Measurements from ENCODE around the gene ARHGAP29. TPM values are rescaled to one million over a fixed set of nuclear protein-coding genes. Genes with fewer than 3 reads are reported as not detected.

ARHGAP29 gene
- total RNA-seq, 3 donors from 2014 or later (not counting 1 experiment from before 2014, with no cell fraction given), result 0.07 TPM; not detected in 2

GRCh38 chr1:94225845-94226244, 11.5 kb downstream of the ARHGAP29 start:
- intact Hi-C loops (cut with micrococcal nuclease), result no loop called here

GRCh38 chr1:94218332-94218731, 19.1 kb downstream of the ARHGAP29 start:
- 100% methylated on average over 1 of the region's 2 CpGs for WGBS (ENCODE audit: insufficient coverage)

More at GRCh38 chr1:94225845-94226244, 11.5 kb downstream of the ARHGAP29 start:
- no CpG with 5 or more reads among the region's 2 CpGs for WGBS (ENCODE audit: insufficient coverage)
- peaks cover 17% of the 10 kb centered on the region for H3K27me3 ChIP-seq (ENCODE audit: control insufficient read depth, insufficient read depth, low read length)
- H3K9me3 ChIP-seq (ENCODE audit: control insufficient read depth, insufficient read depth, low read length), result no peaks in the 10 kb centered on the region
- no peaks in the 10 kb centered on the region for H3K36me3 ChIP-seq (ENCODE audit: control insufficient read depth, insufficient read depth, low read length)
- H3K27ac ChIP-seq (ENCODE audit: low read length), result no peak overlapping the region
- Mint-ChIP-seq H3K27ac (no peak overlapping the region), H3K27me3 (ENCODE audit: low read depth in 2 of 2) (peaks cover 14 to 31% of the 10 kb centered on the region in 2 donors), H3K4me3 (no peak overlapping the region), H3K36me3 (no peaks in the 10 kb centered on the region), H3K4me1 (no peaks in the 10 kb centered on the region), H3K9me3 (no peaks in the 10 kb centered on the region)
- no peaks in the 10 kb centered on the region for H3K4me1 ChIP-seq (ENCODE audit: control insufficient read depth, insufficient read depth, low read length)
- no peak for DNase-seq
- no peak for ATAC-seq
- no peak overlapping the region for H3K4me3 ChIP-seq (ENCODE audit: low read length)
- TF ChIP-seq CTCF (IDR thresholded peaks at IDR 0.05), result no peak

GRCh38 chr1:94215955-94216354, 21.4 kb downstream of the ARHGAP29 start:
- no peak overlapping the region for H3K27ac Mint-ChIP-seq
- H3K27me3 Mint-ChIP-seq (ENCODE audit: low read depth in 2 of 2), result peaks cover 19 to 27% of the 10 kb centered on the region in 2 donors
- Histone ChIP-seq H3K36me3 (ENCODE audit: control insufficient read depth, insufficient read depth, low read length) (no peaks in the 10 kb centered on the region), H3K27me3 (ENCODE audit: control insufficient read depth, insufficient read depth, low read length) (no peaks in the 10 kb centered on the region), H3K4me1 (ENCODE audit: control insufficient read depth, insufficient read depth, low read length) (no peaks in the 10 kb centered on the region), H3K27ac (ENCODE audit: low read length) (no peak overlapping the region), H3K9me3 (ENCODE audit: control insufficient read depth, insufficient read depth, low read length) (no peaks in the 10 kb centered on the region), H3K4me3 (ENCODE audit: low read length) (no peak overlapping the region)
- DNase-seq (no peak), ATAC-seq (no peak)
- H3K36me3 Mint-ChIP-seq, result no peaks in the 10 kb centered on the region
- no peaks in the 10 kb centered on the region for H3K4me1 Mint-ChIP-seq
- no peaks in the 10 kb centered on the region for H3K9me3 Mint-ChIP-seq
- intact Hi-C loops (cut with micrococcal nuclease), result no loop called here
- H3K4me3 Mint-ChIP-seq, result no peak overlapping the region
- no peak for TF ChIP-seq CTCF (IDR thresholded peaks at IDR 0.05)

More at GRCh38 chr1:94218332-94218731, 19.1 kb downstream of the ARHGAP29 start:
- Mint-ChIP-seq H3K27ac (no peak overlapping the region), H3K27me3 (ENCODE audit: low read depth in 2 of 2) (peaks cover 21 to 24% of the 10 kb centered on the region in 2 donors), H3K9me3 (no peaks in the 10 kb centered on the region), H3K36me3 (no peaks in the 10 kb centered on the region), H3K4me1 (no peaks in the 10 kb centered on the region), H3K4me3 (no peak overlapping the region)
- Histone ChIP-seq H3K27ac (ENCODE audit: low read length) (no peak overlapping the region), H3K36me3 (ENCODE audit: control insufficient read depth, insufficient read depth, low read length) (no peaks in the 10 kb centered on the region), H3K27me3 (ENCODE audit: control insufficient read depth, insufficient read depth, low read length) (no peaks in the 10 kb centered on the region), H3K4me3 (ENCODE audit: low read length) (no peak overlapping the region), H3K4me1 (ENCODE audit: control insufficient read depth, insufficient read depth, low read length) (no peaks in the 10 kb centered on the region), H3K9me3 (ENCODE audit: control insufficient read depth, insufficient read depth, low read length) (no peaks in the 10 kb centered on the region)
- no peak for TF ChIP-seq CTCF (IDR thresholded peaks at IDR 0.05)
- DNase-seq (no peak), ATAC-seq (no peak)
- intact Hi-C loops (cut with micrococcal nuclease), result no loop called here

- H3K27me3 Mint-ChIP-seq (ENCODE audit: low read depth in 2 of 2), result peaks cover 12 to 17% of the 10 kb centered on the region in 2 donors
- TF ChIP-seq CTCF (IDR thresholded peaks at IDR 0.05), result no peak
- ATAC-seq (no peak), DNase-seq (no peak)
- no CpG with 5 or more reads among the region's 1 CpG for WGBS (ENCODE audit: insufficient coverage)
- H3K4me1 Mint-ChIP-seq, result no peaks in the 10 kb centered on the region
- no peaks in the 10 kb centered on the region for H3K9me3 Mint-ChIP-seq
- Histone ChIP-seq H3K27me3 (ENCODE audit: control insufficient read depth, insufficient read depth, low read length) (no peaks in the 10 kb centered on the region), H3K9me3 (ENCODE audit: control insufficient read depth, insufficient read depth, low read length) (no peaks in the 10 kb centered on the region), H3K4me3 (ENCODE audit: low read length) (no peak overlapping the region), H3K36me3 (ENCODE audit: control insufficient read depth, insufficient read depth, low read length) (no peaks in the 10 kb centered on the region), H3K4me1 (ENCODE audit: control insufficient read depth, insufficient read depth, low read length) (no peaks in the 10 kb centered on the region), H3K27ac (ENCODE audit: low read length) (no peak overlapping the region)
- no peaks in the 10 kb centered on the region for H3K36me3 Mint-ChIP-seq
- intact Hi-C loops (cut with micrococcal nuclease), result no loop called here
- H3K27ac Mint-ChIP-seq, result no peak overlapping the region
- H3K4me3 Mint-ChIP-seq, result no peak overlapping the region
Measured at GRCh38 chr1:94209982-94210381, 27.4 kb downstream of the ARHGAP29 start.

All from natural killer cell (primary cell).